Activated naive CD4-positive, alpha-beta T cell treated with Interleukin-2 at 50 U/mL for 16 hours (primary cell): Measurements from ENCODE around the gene TACC3.
A peak's percentile ranks its signal among the peaks of the same experiment; 100 is the strongest.

Source experiments
- DNase-seq: peaks from one replicate; pipeline ENCODE4 v3.0.0-alpha.2; 2020

TACC3 gene

DNA sequence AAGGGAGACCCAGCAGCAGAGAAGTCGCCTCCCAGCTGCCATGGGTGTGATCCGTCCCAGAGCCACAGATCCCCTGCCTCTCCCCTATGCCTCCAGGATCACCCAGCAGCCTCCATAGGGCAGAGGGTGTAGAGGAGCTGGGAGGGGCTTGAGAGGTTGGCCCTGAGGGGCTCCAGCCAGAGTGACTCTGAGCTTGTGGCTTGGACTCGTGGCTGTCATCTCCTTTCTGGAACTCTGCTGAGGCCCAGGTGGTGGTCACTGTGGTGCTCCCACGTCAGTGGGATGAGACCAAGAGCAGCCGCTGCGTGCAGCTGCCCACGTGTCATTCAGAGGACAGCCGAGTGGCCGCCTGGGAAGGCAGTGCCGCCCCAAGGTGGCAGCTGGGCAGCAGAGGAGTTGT lies 4.2 kb downstream of the TACC3 start:
- no peak for DNase-seq

DNA sequence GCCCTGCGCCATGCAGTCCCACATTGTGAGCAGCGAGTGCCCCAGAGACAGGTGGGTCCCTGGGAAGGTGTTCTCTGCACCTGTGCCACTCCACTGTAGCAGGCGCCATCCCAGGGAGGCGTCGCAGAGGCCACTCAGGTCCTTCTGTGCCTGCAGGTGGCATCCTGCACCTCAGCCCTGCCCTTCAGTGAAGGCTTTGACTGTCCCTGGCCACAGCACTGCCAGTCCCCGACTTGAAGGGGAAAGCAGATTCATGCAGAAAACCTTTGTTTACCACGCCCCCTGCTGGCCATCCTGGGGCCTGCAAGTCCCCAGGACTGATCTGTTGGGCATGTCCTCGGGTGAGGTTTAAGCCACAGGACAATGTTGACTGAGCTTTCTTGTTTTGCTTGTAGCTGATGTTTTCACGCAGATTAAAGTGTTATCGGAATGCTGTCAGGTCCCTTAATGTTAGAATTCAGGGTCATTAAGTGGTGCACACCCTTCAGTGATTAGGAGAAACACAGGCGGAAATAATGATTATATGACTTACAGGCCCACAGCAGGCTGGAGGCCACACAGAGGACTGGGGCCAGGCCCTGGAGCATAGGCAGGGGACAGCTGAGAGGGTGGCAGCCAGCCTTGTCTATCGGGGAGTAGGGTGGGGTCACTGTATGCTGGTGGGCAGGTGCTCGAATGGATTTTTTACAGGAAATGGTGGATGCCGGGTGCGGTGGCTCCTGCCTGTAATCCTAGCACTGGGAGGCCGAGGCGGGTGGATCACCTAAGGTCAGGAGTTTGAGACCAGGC lies 5.0 kb downstream of the TACC3 start:
- peak; percentile 90 for DNase-seq

DNA sequence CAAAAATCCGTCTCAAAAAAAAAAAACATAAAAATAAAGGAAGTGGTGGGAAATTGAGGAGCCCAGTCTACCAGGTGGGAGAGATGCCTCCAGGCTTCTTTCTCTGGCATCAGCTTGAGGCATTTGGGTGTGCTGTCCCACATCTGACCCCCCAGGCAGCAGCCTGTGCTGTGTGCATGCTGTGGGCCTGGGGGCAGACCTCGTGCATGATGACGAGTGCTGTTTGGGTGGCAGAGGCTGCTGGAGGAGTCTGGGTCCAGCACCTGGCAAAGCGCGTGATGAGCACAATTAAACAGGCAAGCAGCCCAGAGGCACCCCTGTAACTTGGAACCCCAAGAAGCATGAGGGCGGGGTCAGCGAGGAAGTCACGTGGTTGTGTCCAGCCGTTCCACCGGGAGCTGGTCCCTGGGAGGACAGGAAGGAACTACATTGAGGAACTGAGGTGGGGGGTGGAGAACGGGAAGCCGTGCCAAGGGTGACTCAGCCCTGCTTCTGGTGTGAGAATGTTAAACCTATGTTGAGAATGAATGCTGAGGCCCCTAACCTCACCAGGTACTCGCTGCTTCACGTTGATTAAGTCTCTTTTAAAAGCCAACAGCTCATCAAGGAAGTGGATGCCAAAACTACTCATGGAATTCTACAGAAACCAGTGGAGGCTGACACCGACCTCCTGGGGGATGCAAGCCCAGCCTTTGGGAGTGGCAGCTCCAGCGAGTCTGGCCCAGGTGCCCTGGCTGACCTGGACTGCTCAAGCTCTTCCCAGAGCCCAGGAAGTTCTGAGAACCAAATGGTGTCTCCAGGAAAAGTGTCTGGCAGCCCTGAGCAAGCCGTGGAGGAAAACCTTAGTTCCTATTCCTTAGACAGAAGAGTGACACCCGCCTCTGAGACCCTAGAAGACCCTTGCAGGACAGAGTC lies 6.1 kb downstream of the TACC3 start:
- DNase-seq: no peak

DNA sequence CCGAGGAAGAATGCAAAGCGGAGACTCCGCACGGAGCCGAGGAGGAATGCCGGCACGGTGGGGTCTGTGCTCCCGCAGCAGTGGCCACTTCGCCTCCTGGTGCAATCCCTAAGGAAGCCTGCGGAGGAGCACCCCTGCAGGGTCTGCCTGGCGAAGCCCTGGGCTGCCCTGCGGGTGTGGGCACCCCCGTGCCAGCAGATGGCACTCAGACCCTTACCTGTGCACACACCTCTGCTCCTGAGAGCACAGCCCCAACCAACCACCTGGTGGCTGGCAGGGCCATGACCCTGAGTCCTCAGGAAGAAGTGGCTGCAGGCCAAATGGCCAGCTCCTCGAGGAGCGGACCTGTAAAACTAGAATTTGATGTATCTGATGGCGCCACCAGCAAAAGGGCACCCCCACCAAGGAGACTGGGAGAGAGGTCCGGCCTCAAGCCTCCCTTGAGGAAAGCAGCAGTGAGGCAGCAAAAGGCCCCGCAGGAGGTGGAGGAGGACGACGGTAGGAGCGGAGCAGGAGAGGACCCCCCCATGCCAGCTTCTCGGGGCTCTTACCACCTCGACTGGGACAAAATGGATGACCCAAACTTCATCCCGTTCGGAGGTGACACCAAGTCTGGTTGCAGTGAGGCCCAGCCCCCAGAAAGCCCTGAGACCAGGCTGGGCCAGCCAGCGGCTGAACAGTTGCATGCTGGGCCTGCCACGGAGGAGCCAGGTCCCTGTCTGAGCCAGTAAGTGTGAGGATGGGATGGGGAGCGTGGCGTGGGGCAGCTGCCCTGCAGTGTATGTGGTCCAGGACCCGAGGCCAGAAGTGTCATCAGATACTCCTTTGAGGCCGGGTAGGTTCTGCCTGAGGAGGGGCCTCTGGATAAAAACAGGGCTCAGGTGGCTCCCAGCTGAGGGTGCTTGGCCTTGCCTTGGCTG lies 7.0 kb downstream of the TACC3 start:
- DNase-seq: no peak

DNA sequence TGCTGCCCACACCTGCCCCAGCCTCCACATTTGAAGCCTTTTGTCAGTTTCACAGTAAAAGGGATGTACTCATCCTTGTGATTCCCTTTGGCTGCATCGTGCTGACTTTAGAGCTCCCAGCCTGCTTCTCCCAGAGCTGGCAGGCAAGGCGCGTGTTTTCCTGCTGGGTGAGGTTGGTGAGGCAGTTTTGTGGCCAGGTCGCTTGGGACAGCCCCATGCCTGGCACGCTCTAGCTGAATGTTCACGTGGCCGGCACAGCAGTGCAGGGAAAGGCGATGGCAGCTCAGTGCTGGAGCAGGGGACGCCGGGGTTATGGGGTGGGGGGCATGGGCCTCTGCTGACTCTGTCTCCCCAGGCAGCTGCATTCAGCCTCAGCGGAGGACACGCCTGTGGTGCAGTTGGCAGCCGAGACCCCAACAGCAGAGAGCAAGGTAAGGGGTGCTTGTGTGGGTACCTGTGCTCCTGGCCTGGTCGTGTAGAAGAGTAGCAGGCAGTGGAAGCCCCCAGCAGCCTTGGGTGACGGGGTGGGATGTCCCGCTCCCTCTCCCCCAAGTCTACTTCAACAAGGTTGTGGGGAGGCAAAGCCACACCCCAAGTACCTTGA lies 9.3 kb downstream of the TACC3 start:
- DNase-seq: no peak

DNA sequence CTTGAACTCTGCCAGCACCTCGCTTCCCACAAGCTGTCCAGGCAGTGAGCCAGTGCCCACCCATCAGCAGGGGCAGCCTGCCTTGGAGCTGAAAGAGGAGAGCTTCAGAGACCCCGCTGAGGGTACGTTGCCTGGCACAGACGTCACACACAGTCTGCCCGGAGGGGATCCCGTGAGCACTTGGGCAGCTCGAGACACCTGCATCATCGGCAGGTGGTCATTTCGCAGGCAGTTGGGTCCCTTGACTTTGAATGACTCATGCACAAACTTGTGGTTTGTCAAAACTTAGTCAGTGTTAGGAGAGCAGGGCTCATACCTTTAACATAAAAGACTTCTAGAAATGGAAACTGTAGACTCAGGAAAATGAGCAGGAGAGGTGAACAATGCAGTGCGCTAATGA lies 9.9 kb downstream of the TACC3 start:
- no peak for DNase-seq

DNA sequence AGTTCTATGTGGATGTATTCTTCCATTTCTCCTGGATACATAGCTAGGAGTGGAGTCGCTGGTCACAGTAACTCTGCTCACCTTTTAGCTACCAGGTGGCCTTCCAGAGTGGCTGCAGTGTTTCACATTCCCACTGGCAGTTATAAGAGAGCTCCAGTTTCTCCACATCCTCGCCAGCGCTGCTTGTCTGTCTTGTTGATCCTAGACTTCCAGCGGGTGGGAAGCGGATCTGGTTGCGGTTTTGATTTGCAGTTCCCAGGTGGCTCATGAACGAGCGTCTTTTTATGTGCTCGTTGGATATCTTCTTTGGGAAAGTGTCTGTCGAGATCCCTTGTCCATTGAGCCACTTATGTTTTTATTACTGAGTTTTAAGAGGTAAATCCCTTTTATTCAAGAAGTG lies 11.6 kb downstream of the TACC3 start:
- DNase-seq: no peak

DNA sequence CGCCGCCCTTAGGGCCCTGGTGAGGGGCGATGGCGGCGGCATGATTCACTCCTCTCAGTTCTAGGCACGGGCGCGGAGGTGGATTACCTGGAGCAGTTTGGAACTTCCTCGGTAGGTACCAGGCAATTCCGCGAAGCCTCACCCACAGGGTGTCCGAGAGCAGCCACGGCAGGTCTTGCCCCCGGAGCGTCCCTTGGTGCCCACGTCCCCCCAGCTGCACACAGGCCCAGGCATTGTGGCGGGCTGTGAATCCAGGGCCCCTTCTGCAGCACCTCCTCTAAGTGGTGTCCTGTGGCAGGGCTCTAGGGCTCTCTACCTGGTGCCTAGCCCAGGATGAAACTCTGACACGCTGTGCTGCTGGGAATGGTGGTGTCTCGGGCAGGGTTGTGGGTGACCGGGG lies 13.9 kb downstream of the TACC3 start:
- no peak for DNase-seq

DNA sequence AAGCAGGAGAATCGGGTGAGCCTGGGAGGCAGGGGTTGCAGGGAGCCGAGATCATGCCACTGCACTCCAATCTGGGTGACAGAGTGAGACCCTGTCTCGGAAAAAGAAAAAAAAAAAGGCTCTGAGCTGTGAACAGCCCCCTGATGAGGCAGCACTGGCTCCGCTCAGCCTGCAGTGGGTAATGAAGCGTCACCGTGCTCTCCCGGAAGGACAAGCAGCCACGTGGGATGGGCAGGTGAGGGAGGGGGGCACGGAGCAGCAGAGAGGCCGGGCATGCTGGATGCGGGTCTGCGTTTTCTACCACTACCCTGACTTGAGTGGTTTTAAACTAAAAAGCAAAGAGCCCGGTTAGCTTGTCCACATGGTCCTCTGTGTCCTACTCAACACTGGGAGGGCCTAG lies 15.5 kb downstream of the TACC3 start:
- DNase-seq: no peak

DNA sequence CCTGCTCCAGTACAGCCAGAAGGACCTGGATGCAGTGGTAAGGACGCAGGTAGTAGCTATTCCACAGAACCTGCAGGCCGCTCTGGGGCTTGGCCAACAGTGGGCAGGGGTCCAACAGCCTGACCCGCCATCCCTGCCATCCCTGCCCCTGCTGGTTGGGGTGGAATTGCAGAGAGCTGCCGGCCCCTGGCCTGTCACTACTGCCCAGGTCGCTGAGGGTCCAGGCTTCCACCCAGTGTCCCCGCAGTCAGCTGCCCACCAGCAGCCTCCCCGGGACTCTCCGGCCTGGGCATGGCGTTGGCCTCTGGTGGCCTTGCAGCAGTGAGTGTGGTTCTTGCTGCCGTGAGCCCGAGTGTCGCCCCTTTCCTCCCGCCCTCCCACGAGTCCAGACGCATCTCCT lies 16.3 kb downstream of the TACC3 start:
- no peak for DNase-seq

DNA sequence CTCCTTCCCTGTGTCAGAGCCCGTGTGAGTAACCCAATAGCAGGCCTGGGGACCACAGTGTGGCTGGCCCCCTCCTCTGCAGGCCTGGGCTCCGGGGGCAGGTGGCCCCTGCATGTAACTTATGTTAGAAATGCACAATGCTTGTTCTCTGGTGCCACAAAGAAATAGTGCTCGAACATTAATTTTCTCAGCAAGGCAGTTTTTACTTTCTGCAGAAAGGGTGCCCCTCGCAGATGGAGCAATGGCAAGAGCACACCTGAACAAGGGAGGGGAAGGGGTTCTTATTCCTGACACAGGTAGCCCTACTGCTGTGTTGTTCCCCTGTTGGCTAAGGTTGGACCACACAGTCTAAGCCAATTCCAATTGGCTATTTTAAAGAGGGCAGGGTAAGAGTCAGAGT lies 17.1 kb downstream of the TACC3 start:
- no peak for DNase-seq

DNA sequence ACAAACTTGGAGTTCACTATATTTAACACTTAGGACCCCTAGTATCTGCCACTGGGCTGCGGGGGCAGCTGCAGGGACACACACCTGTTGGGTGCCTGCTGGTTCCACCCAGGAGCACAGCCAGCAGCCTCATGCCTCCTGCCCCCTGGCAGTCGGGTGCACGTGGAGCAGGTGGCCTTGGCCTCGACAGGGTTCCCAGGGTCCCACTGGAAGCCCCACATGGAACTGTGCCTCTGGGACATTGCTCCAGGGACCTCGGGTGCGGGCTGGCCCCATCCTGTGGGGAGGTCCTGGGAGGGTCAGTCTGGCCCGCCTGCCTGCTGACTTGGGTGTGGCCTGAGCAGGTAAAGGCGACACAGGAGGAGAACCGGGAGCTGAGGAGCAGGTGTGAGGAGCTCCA lies 18.0 kb downstream of the TACC3 start:
- no peak for DNase-seq

DNA sequence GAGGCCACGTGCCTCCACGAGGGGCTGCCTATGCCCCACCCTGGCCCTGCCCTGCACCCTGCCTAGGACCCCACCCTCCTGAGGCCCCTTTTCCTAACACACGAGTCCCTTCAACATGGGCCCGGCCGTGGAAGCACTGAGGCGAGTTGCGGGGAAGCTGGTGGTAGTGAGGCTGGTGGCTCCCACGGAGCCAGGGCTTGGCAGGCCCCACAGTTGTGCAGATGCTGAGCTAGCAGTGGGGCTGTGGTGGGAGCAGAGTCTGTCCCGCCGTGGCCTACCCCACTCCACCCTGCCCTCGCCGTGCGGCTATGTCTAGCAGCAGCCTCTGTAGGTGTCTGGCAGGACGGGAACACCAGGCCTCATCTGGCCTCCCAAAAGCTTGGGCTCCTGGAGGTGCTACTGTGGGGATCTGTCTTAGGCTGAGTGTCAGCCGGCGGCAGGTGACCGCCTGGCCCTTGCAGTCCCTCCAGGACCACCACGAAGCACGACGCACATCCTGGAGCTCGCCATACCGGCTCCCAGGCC lies 18.8 kb downstream of the TACC3 start:
- DNase-seq: no peak

DNA sequence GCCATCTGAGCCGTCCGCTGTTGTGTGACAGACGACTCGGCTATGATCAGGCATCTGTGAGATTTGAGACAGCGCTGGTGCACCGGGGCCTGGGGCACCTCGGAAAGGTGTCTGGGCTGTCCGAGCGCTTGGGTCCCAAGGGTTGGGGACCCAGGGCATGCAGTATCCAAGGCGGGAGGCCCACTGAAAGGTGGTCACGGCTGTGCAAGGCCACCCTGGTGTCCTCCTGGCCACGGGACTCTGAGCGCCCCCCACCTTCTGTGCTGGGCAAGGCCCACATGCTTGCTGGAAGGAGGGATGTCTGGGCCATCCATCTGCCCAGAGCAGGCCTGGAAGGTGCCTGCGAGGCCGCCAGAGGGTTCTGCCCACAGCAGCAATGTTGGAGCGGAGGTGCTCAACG lies 19.9 kb downstream of the TACC3 start:
- no peak for DNase-seq

DNA sequence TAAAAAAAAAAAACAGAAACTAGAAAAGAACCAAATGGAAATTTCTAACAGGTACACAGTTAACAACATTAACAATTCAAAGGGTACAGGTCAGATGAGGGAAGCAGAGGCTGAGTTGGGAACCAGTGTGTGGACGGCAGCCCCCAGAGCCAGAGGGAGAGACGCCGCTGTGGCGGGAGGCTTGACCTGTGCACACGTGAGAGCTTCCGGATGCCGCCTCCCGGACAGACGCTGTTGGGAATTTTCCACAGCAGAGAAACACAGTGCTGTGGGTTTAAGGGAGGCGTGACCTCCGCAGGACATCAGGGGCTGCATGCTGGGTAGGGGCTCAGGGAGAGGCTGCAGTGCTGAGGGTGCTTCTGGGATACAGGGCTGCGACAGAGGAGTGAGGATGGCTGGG lies 22.2 kb downstream of the TACC3 start:
- DNase-seq: no peak

DNA sequence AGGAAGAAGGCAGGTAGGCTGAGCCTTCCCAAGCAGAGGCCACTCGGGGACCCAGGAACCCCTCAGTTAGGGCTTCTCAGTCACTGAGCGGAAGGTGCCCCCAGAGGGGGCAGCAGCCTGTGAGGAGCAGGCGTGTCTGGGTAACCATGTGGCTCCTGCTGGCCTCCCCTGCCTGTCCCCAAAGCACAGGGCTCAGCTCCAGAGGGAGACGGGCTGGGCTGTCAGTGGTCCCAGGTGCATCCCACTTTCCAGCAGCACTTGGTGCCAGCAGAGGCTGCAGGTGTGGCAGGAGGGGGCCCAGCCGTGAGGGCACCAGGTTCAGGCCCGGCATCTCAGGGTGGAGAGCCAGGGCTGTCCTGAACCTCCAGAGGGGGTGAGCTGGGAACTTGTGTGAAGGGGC lies 22.7 kb downstream of the TACC3 start:
- no peak for DNase-seq

DNA sequence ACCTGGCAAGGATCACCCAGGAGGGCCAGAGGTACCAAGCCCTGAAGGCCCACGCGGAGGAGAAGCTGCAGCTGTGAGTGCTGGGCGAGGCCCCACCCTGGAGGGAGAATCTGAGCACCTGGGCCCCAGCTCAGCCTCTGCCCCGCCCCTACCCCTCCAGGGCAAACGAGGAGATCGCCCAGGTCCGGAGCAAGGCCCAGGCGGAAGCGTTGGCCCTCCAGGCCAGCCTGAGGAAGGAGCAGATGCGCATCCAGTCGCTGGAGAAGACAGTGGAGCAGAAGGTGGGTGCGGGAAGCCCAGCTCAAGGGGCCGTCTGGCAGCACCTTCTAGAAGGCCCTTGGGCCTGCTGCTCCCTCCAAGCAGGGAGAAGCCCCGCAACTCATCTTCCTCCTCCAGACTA lies 23.2 kb downstream of the TACC3 start:
- DNase-seq: no peak

DNA sequence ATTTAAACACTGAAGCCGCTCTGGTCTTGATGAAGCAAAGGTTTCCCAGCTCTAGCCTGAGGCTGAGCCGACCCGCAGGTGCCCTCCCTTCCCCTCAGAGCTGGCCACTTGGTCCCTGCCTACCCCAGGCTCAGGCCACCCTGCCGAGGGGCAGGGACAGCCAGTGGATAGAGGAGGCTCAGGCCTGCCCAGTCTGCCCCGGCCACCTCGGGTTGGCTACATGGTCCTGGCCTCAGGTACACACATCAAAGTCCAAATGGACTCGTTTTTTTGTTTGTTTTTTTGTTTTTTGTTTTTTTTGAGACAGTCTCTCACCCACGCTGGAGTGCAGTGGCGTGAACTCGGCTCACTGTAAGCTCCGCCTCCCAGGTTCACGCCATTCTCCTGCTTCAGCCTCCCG lies 23.8 kb downstream of the TACC3 start:
- no peak for DNase-seq

DNA sequence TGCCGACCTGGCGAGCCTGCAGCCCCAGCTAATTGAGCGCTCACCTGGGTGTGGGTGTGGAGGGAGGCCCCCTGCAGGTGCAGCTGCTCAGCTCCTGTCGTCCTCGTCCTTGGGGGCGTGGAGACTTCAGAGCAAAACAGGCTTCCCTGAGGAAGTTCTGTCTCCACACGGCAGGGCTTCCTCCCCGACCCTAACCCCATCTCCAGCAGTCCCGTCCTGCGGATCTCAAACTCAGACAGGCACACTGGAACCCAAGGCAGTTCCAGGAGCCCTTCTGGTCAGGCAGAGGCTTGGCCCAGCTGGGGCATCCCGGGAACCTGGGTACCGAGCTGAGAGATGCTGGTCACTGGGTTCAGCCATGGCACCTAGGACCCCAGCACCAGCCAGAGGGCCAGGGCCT lies 24.4 kb downstream of the TACC3 start:
- no peak for DNase-seq

DNA sequence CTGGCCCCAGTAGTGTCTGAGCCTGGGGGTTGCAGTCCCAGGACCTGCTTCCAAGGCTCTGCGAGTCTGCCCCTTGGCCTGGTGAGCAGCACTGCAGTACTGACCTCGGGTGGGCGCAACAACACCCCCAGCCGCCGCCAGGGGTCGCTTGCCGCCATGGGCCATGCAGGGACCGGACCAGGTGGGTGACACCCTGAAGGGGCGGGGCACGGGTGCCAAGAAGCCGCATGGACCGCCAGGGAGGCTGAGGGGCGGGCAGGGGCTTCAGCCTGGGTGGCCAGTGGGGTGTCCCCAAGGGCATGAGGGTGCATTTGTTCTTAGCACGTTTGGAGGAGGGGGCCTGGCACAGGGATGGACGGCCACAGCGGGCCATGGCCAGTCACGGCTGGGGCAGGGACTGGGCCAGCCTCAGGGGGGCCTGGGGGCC lies 25.0 kb downstream of the TACC3 start:
- peak; percentile 85 for DNase-seq

DNA sequence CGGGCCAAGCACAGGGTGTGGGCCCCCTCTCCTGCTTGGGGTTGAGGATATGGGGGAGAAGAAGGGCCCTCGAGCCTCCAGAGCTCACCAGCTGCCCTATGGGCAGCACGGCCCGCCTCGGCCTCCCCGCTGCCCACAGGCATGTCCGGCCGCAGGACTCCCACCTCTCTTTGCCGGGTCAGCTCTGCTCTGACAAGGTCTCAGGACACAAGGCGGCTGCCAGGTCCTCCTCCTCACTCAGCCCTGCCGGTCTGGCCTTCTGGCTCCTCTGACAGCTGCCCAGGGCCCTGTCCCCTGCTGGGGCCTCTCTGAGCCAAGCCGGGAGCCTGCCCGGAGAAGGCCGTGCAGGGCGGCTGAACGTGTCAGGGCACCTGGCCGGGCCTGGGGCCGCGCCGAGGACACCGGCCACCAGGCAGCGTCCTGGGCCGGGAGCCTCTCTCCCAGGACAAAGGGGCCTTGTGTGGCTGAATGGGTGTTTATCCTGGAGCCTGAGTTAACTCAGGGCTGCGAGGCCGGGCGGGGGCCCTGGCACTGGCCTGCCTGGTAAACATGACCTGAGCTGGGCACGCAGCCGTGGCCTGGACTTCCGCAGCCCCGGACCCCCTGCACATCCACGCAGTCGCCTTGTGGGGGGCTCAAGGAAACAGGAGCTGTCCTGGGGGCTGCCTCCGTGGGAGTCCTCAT lies 25.7 kb downstream of the TACC3 start:
- no peak for DNase-seq

DNA sequence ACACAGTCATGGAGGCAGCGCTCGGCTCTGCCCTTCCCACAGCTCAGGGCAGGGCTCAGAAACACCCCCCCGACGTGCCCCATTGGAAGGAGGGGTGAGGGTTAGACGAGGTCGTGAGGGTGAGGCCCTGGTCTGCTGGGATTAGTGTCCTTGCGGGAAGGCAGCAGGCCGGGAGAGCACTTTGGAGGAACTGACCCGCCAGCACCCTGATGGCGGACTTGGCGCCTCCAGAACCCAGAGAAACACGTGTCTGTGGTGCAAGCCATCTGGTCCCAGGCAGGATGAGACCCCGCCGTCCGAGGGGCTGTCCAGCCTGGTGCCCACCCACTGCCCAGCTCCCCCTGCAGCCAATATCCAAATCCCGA lies 26.3 kb downstream of the TACC3 start:
- DNase-seq: no peak
